A673 (cell line): ENCODE measurements around the gene TCF7.

ENCODE experiments used
- CTCF ChIP-seq: fragments of 300-800, 200-600 bp; sonication (generic); conservative IDR thresholded peaks from 2 replicates; pipeline ENCODE4 v1.5.1; 2017; ENCODE audit warnings: low read depth, mild to moderate bottlenecking, antibody characterized with exemption, low read length, moderate library complexity, mixed read lengths
- EZH2 ChIP-seq: fragments of 200-600 bp; sonication (generic); IDR thresholded peaks from 2 replicates; pipeline ENCODE4 v1.6.1; 2017; ENCODE audit warnings: borderline replicate concordance, low read depth, mild to moderate bottlenecking, mixed read lengths, antibody characterized with exemption, low read length; ENCODE audit not compliant: poor library complexity, severe bottlenecking

DNA sequence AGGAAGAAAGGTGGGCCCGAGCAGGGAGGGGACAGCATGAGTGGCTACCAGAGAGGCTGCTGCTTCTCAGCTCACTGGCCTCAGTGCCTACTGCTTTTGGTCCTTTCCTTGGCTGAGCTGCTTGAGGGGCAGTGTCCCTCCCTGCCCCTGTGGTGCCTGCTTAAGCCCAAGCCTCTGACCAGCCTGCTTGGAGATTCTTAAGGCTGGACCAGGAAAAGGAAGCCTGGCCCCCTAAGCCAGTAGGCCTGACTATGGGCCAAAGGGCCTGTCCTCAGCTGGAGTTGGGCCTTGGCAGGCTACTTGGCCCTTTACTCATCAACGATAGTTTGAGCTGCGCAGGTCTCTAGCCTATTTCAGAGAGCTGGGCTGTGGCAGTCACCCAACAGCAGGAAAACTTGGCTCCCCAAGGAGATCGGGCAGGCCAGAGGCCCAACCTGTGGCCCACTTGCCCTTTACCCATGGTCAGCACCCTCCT lies 24.9 kb downstream of the TCF7 start:
- TF ChIP-seq CTCF (no peak), EZH2 (no peak)
